GM15510 (cell line): ENCODE results near the gene L3HYPDH.
A peak's percentile ranks its signal among the peaks of the same experiment; 100 is the strongest.

Source experiments
- POLR2A ChIP-seq: IDR thresholded peaks from 3 replicates; pipeline ENCODE4 v1.6.1; 2011; ENCODE audit warnings: borderline replicate concordance; ENCODE audit not compliant: insufficient read length; ENCODE audit errors: extremely low read depth

L3HYPDH gene

DNA sequence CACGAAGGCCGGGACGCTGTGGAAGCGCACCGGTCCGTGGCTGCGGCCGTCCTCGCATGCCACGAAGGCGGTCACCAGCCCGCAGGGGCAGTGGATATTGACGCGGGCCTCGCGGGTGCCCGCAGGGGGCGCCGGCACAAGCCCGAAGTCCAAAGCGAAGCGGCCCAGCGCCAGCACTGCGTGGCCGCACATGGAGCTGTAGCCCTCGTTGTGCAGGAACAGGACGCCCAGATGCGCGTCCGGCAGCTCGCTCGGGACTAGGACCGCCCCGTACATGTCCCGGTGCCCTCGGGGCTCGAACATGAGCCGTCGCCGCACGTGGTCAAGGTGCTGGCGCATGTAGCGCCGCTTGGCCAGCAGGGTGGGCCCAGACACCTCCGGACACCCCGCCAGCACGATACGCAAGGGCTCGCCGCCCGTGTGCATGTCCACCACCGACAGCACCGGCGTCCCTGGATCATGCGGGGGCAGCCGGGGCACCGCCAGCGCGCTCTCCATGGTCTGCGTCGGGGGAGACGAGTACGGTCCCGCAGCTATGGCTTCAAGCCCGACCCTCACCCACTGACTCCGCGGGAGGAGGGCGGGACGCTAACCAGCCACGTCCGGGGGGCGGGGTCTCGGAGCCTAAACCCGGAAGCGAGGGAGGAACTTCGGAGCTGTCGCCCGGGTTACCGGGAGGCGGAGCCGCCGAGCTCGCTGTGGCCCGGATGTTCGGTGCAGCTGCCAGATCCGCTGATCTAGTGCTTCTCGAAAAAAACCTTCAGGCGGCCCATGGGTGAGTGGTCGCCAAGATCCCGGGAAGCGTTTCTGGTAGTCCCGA, at the start of gene L3HYPDH, which contains the start of gene JKAMP:
TSS of gene L3HYPDH (minus strand) at position 590 of the 820 bp plus-strand sequence. CDS start at position 498, 92 bp downstream.
TSS of gene JKAMP (plus strand) at position 699 of the 820 bp plus-strand sequence. CDS start at position 772, 73 bp downstream.
- TF ChIP-seq POLR2A = peak; percentile 89

GRCh38 chr14:59532419-59532818, 48.2 kb upstream of the L3HYPDH start:
- TF ChIP-seq POLR2A = no peak

GRCh38 chr14:59530349-59530748, 46.1 kb upstream of the L3HYPDH start:
- no peak for TF ChIP-seq POLR2A

GRCh38 chr14:59529189-59529588, 45.0 kb upstream of the L3HYPDH start:
- no peak for TF ChIP-seq POLR2A

DNA sequence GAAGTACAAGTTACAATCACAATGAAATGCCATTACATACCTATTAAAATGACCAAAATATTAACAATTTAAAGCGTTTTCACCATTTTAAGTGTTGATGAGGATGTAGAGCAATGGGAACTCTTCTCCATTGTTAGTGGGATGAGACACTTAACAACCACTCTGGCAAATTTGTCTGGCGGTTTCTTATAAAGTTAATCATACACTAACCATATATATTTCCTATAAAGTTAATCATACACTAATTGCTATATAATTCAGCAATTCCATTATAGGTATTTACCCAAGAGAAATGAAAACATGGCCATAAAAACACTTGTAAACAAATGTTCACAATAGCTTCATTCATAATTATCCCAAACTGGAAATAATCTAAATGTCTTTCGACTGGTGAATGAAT, 36.0 kb upstream of the L3HYPDH start:
- no peak for TF ChIP-seq POLR2A

DNA sequence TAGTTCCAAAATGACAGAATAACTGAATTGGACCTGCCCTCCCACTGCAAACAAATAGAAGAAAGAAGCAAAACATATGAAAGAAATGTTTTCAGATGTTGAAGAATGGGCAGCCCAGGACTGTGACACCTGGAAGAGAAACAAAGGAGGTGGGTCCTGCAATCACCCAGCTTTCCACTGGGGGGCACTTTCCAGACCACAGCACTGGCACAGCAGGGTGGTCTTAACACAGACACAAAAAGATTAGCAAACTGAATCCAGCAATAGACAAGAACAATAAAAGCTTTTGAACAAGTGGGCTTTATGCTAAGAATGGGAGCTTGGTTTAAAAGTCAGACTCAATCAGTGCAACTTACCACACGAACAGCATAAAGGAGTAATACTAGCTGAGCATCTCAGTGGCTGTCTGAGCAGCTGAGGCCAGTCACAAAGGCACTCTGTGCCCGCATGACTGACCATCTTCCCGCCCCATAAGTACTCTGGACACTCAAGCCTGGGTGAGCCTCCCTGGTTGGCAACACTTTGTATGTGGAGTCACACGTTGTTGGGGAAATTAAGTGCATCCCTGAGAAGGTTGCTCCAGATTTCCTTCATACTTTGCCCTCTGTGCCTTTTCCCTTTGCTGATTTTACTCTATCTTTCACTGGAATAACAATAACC, 27.8 kb upstream of the L3HYPDH start:
- no peak for TF ChIP-seq POLR2A

GRCh38 chr14:59510966-59511365, 26.8 kb upstream of the L3HYPDH start:
- TF ChIP-seq POLR2A = no peak

DNA sequence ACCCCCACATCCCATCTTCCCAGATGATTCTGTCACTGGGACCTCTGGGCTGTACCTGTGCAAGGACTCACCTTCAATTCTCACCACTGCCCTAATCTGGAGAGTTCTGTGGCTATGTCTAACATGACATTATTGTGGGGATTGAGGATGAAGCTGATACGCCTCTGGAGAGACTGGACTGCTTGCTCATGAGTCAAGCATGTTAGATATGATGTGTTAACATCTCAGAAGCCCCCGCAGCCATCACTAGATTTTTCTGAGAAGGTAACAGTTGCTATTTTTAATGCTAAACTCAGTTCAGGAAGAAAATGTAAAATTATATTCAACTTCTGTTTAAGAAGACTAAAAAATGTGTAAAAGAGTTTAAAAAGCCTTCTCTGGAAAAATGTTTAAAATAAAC, 25.8 kb upstream of the L3HYPDH start:
- TF ChIP-seq POLR2A = no peak

DNA sequence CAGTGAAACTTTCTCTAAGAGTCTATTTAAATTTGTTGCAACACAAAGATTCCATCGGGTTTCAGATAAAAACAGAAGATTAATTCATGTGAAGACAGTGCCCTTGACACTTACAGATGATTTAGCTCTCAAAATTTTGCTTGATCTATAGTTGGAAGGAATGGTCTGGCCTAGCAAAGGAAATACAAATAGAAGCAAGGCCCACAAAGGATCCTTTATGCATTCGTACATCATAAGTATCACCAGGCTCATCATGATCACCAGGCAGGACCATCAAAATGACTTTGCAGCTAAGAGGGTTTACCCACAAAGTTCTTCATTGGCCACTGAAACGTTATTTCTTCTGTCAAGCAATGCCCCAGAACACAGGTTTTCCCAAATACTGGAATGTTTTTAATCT, 24.9 kb upstream of the L3HYPDH start:
- TF ChIP-seq POLR2A = no peak

- TF ChIP-seq POLR2A = no peak
These were observed 23.5 kb upstream of the L3HYPDH start for GRCh38 chr14:59507752-59508103.

DNA sequence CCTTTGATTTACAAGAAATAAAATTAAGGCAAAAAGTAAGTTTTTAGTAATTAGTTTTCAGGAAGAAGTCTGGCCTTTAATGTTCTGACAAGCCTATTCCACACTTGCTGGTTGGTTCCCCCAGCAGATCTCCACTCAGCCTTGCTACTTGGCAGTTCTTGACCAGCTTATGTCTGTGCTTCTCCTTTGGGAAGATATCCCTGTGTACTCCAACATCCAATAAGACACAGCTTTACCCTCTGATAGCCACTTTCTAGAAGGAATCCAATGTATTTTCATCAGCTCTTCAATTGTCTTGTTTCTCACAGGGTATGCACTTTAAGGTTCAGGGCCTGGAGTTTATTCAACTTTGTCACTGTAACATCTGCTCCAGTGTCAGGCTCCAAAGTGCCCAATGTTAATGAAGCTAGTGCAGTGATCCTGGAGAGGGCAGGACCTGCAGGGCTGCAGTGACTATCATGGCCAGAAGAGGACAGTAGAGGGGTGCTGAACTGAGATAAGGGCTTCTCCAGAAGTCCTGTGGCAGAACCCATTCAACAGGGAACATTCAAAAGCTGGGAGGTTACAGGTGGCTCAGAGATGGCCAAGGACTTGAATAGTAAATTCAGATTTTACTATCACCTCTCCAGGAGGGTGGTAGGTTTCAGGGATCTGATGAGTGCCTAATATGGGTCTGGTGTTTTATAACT, 23.0 kb upstream of the L3HYPDH start:
- no peak for TF ChIP-seq POLR2A

DNA sequence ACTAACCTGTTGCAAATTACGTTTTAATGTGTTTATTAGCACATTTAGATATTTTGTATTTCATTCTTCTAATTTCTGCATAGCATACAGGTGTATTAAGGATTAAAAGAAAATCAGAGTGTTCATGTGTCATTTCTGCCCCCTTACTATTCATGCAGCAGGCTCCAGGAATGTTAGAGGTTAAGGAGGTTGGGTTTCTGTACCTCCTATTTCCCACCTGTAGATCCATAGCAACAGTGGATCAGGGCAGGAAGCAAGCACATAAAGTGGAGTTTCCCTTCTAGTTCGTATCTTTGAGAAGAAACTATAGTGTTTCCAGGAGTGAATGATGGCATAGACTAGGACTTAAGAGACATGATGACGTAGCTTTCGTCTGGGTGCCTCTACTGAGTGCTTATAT, 19.0 kb upstream of the L3HYPDH start:
- TF ChIP-seq POLR2A = no peak

DNA sequence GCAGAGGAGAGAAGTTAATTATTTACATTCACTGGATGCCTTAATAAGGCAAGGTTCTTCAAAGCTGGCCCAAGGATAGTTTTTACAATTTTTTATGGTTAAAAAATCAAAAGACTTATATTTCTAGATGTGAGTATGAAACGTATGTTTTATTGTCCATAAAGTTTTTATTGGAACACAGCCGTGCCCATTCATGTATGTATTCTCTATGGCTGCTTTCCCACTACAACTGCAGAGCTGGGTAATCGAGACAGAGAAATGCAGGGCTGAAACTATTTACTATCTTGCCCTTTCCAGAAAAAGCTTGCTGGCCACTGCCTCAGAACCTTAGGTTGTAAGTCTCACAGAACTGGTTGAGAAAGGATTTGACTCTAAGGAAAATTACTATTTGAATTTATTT, 16.5 kb upstream of the L3HYPDH start:
- no peak for TF ChIP-seq POLR2A

DNA sequence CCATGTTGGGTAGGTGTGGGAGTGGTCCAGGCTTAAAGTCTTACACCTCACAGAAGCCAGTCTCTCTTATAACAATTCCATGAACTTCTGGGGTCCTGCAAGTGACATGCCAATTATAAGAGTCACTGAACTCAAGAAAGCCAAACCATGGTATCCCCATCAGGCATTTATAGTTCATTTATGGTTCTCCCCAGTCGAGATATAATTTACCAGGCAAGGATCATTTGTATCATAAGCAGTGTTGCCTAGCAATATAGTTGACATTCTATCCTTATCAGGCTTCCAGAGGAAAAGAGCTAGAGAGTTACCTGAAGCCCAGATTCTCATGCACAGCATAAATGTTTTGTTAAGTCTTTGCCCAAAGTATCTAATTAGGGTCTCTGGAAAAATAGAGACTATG, 8.2 kb upstream of the L3HYPDH start:
- TF ChIP-seq POLR2A = no peak

- no peak for TF ChIP-seq POLR2A
These were observed 6.5 kb upstream of the L3HYPDH start for GRCh38 chr14:59490756-59491155.

- TF ChIP-seq POLR2A = no peak
These were observed 499 bp upstream of the L3HYPDH start for GRCh38 chr14:59484639-59485175.

- no peak for TF ChIP-seq POLR2A
These were observed 845 bp downstream of the L3HYPDH start for GRCh38 chr14:59483363-59483762.
